Measurements from ENCODE around the gene HEPHL1. TPM values are rescaled to one million over a fixed set of nuclear protein-coding genes. Genes with fewer than 3 reads are reported as not detected.

Gene HEPHL1
- total RNA-seq, 1 experiment from 2014 or later: not detected

- H3K27ac ChIP-seq (ENCODE audit: low read depth, low read length): no peak overlapping the region
- H3K4me3 ChIP-seq (replicated peaks in 1 of 2; ENCODE audit: low read depth in 1 of 2, low read length in 2 of 2): no peak overlapping the region
- no peak overlapping the region for H3K9ac ChIP-seq (ENCODE audit: low read length)
- DNase-seq (ENCODE audit: low read depth, low spot score): no peak
- peaks cover 89% of the 10 kb centered on the region for H3K79me2 ChIP-seq (ENCODE audit: insufficient read depth, low read length)
- no peaks in the 10 kb centered on the region for H3K27me3 ChIP-seq (ENCODE audit: insufficient read depth, low read length)
- H2AFZ ChIP-seq (ENCODE audit: low read depth, low read length, poor library complexity, severe bottlenecking): no peak overlapping the region
- no peaks in the 10 kb centered on the region for H3K9me3 ChIP-seq (ENCODE audit: control insufficient read depth in 1 of 2, insufficient read depth in 1 of 2, low read depth in 1 of 2, low read length in 2 of 2)
- TF ChIP-seq FOSL1 (IDR thresholded peaks at IDR 0.05; ENCODE audit: low read depth): no peak
- no peak for TF ChIP-seq CBX3 (IDR thresholded peaks at IDR 0.05; ENCODE audit: low read depth)
- TF ChIP-seq ZBTB33 (IDR thresholded peaks at IDR 0.05; ENCODE audit: extremely low read depth, insufficient replicate concordance, low read length): no peak
- TF ChIP-seq SRF (IDR thresholded peaks at IDR 0.05; ENCODE audit: low read depth): no peak
- TF ChIP-seq EZH2 (IDR thresholded peaks at IDR 0.05): no peak
- no peak for TF ChIP-seq ZNF274 (IDR thresholded peaks at IDR 0.05; ENCODE audit: low read depth, low read length)
- TF ChIP-seq ATF3 (IDR thresholded peaks at IDR 0.05): no peak
- TF ChIP-seq EZH2phosphoT487 (IDR thresholded peaks at IDR 0.05; ENCODE audit: borderline replicate concordance): no peak
- TF ChIP-seq RAD21 (IDR thresholded peaks at IDR 0.05; ENCODE audit: low read depth): no peak
- TF ChIP-seq TCF7L2 (IDR thresholded peaks at IDR 0.05; ENCODE audit: borderline replicate concordance, extremely low read depth, insufficient read depth, insufficient read length): no peak
- no peak for TF ChIP-seq ZFX (IDR thresholded peaks at IDR 0.05)
- no peak for TF ChIP-seq REST (IDR thresholded peaks at IDR 0.05; ENCODE audit: low read depth)
- no peak for TF ChIP-seq CEBPB (IDR thresholded peaks at IDR 0.05; ENCODE audit: low read depth)
- no peak for TF ChIP-seq YY1 (IDR thresholded peaks at IDR 0.05; ENCODE audit: extremely low read depth, insufficient replicate concordance, low read depth, low read length)
- no peak for TF ChIP-seq MAX (IDR thresholded peaks at IDR 0.05)
- no peak for TF ChIP-seq JUND (IDR thresholded peaks at IDR 0.05)
- TF ChIP-seq EGR1 (IDR thresholded peaks at IDR 0.05; ENCODE audit: low read depth): no peak
- no peak for TF ChIP-seq POLR2A (IDR thresholded peaks at IDR 0.05; ENCODE audit: borderline replicate concordance, extremely low read depth, insufficient read depth, insufficient read length)
- no TSS peak for BruUV-seq (replicated peaks)
- no peaks in the 10 kb centered on the region for H3K9me2 ChIP-seq (ENCODE audit: insufficient read depth)
- intact Hi-C loops (cut with micrococcal nuclease): no loop called here
- RAD21 ChIA-PET (ENCODE audit: low non-redundant PET in 1 of 2, low total read pairs in 2 of 2, uncharacterized antibody in 2 of 2, unreplicated experiment in 2 of 2): no interaction called here
- no peak for ATAC-seq
- no peak overlapping the region for H3K4me2 ChIP-seq (ENCODE audit: low read length)
- CTCF ChIA-PET: no interaction called here
- H3K4me1 ChIP-seq (ENCODE audit: control insufficient read depth in 1 of 2, insufficient read depth in 2 of 2, low read length in 2 of 2): peaks cover 26 to 38% of the 10 kb centered on the region in 2 experiments
- H4K20me1 ChIP-seq (ENCODE audit: insufficient read depth): no peaks in the 10 kb centered on the region; the same call in 1 of the 2 replicates
- no peaks in the 10 kb centered on the region for H3K36me3 ChIP-seq (ENCODE audit: control insufficient read depth in 1 of 2, insufficient read depth in 2 of 2, low read length in 2 of 2)
- POLR2A ChIA-PET: no interaction called here
These were observed 118.3 kb downstream of the HEPHL1 start for GRCh38 chr11:94139416-94139815.

All from HCT116 (cell line).